22Rv1 (cell line): ENCODE results near the gene VSTM2B.

ENCODE experiments used
- ZFX ChIP-seq: fragments of 450-650 bp; IDR thresholded peaks from 2 replicates; pipeline ENCODE4 v1.6.1; 2017; ENCODE audit warnings: antibody characterized with exemption, borderline replicate concordance
- TF ChIP-seq, protein P1 (sequence below): fragments of 450-650 bp; IDR thresholded peaks from 2 replicates; pipeline ENCODE4 v1.5.1; 2017; ENCODE audit warnings: mild to moderate bottlenecking

DNA sequence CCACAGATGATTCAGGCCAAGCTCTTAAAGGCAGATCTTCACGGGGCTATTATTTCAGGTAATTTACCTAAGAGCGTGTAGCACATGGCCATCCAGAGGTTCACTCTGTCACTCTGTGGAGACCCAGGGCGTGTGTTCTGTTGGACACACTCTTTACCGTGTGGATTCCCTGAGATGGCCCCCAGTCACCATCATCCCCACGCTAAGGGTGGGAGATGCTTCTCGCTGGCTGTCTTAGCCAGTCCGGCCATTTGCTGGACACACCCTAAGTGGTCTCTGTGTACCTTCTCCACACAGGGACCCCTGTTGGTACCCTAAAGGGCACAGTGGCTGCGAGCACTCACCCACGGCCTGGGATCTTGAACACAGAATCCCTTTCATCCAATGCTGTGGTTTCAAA, 86.3 kb downstream of the VSTM2B start:
- TF ChIP-seq, protein P1, sequence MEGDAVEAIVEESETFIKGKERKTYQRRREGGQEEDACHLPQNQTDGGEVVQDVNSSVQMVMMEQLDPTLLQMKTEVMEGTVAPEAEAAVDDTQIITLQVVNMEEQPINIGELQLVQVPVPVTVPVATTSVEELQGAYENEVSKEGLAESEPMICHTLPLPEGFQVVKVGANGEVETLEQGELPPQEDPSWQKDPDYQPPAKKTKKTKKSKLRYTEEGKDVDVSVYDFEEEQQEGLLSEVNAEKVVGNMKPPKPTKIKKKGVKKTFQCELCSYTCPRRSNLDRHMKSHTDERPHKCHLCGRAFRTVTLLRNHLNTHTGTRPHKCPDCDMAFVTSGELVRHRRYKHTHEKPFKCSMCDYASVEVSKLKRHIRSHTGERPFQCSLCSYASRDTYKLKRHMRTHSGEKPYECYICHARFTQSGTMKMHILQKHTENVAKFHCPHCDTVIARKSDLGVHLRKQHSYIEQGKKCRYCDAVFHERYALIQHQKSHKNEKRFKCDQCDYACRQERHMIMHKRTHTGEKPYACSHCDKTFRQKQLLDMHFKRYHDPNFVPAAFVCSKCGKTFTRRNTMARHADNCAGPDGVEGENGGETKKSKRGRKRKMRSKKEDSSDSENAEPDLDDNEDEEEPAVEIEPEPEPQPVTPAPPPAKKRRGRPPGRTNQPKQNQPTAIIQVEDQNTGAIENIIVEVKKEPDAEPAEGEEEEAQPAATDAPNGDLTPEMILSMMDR = no peak
- TF ChIP-seq ZFX = no peak
